HUES6 (cell line): ENCODE data around the gene RGS10.
"Not testable (repeated sequence)": the region's sequence is repeated elsewhere in the genome, so short reads cannot be mapped to it uniquely, and the experiment has no call there.

Source experiments
- H3K27ac ChIP-seq: 2 replicates; pipeline ENCODE4 v1.7.0; 2013; ENCODE audit warnings: low read depth, mild to moderate bottlenecking, low read length, inconsistent platforms
- H3K27me3 ChIP-seq: 2 replicates; pipeline ENCODE4 v1.6.1; 2013; ENCODE audit warnings: low read length; ENCODE audit not compliant: control insufficient read depth, insufficient read depth
- H3K36me3 ChIP-seq: 2 replicates; pipeline ENCODE4 v1.6.1; 2013; ENCODE audit warnings: low read length; ENCODE audit not compliant: control insufficient read depth, insufficient read depth
- H3K4me1 ChIP-seq: 2 replicates; pipeline ENCODE4 v1.6.1; 2013; ENCODE audit warnings: low read length; ENCODE audit not compliant: control insufficient read depth, insufficient read depth
- H3K4me3 ChIP-seq: 2 replicates; pipeline ENCODE4 v1.5.1; 2013; ENCODE audit warnings: low read depth, low read length
- H3K9ac ChIP-seq: one replicate; pipeline ENCODE4 v1.6.1; 2013; ENCODE audit warnings: mild to moderate bottlenecking, low read length
- H3K9me3 ChIP-seq: 2 replicates; pipeline ENCODE4 v1.6.1; 2013; ENCODE audit warnings: low read depth, low read length; ENCODE audit not compliant: control insufficient read depth, insufficient read depth

The RGS10 gene

GRCh38 chr10:119466076-119466475 is 76.4 kb downstream of the RGS10 start:
- H3K27ac ChIP-seq: no peak overlapping the region

GRCh38 chr10:119465085-119465484 is 77.4 kb downstream of the RGS10 start:
- peaks cover 29% of the 10 kb centered on the region for H3K27me3 ChIP-seq

More at GRCh38 chr10:119466076-119466475, 76.4 kb downstream of the RGS10 start:
- Histone ChIP-seq H3K9ac (no peak overlapping the region), H3K27me3 (peaks cover 38% of the 10 kb centered on the region), H3K36me3 (no peaks in the 10 kb centered on the region), H3K4me1 (no peaks in the 10 kb centered on the region), H3K9me3 (peaks cover 7% of the 10 kb centered on the region; the same call in 1 of the 2 replicates), H3K4me3 (no peak overlapping the region)

GRCh38 chr10:119463195-119463594 is 79.3 kb downstream of the RGS10 start:
- not testable (repeated sequence) for H3K9me3 ChIP-seq, H3K4me3 ChIP-seq, H3K9ac ChIP-seq, H3K4me1 ChIP-seq, H3K27ac ChIP-seq, H3K36me3 ChIP-seq
- peaks cover 20% of the 10 kb centered on the region for H3K27me3 ChIP-seq

More at GRCh38 chr10:119465085-119465484, 77.4 kb downstream of the RGS10 start:
- Histone ChIP-seq H3K27ac (no peak overlapping the region), H3K36me3 (no peaks in the 10 kb centered on the region), H3K4me1 (no peaks in the 10 kb centered on the region), H3K4me3 (no peak overlapping the region), H3K9me3 (peaks cover 7% of the 10 kb centered on the region; the same call in 1 of the 2 replicates), H3K9ac (no peak overlapping the region)

GRCh38 chr10:119462773-119463172 is 79.7 kb downstream of the RGS10 start:
- Histone ChIP-seq H3K9me3 (peaks cover 7% of the 10 kb centered on the region; the same call in 1 of the 2 replicates), H3K9ac (no peak overlapping the region), H3K36me3 (no peaks in the 10 kb centered on the region), H3K4me3 (no peak overlapping the region), H3K27me3 (peaks cover 20% of the 10 kb centered on the region), H3K27ac (no peak overlapping the region), H3K4me1 (no peaks in the 10 kb centered on the region)

GRCh38 chr10:119461923-119462322 is 80.6 kb downstream of the RGS10 start:
- peaks cover 19% of the 10 kb centered on the region for H3K27me3 ChIP-seq
- H3K27ac ChIP-seq: no peak overlapping the region
- H3K9me3 ChIP-seq: peaks cover 7% of the 10 kb centered on the region; the same call in 1 of the 2 replicates
- H3K9ac ChIP-seq: no peak overlapping the region
- no peak overlapping the region for H3K4me3 ChIP-seq
- no peaks in the 10 kb centered on the region for H3K4me1 ChIP-seq
- no peaks in the 10 kb centered on the region for H3K36me3 ChIP-seq

- peaks cover 14% of the 10 kb centered on the region for H3K27me3 ChIP-seq
- H3K9ac ChIP-seq: no peak overlapping the region
- H3K36me3 ChIP-seq: no peaks in the 10 kb centered on the region
- H3K4me3 ChIP-seq: no peak overlapping the region
- H3K4me1 ChIP-seq: no peaks in the 10 kb centered on the region
- H3K9me3 ChIP-seq: peaks cover 7% of the 10 kb centered on the region; the same call in 1 of the 2 replicates
- no peak overlapping the region for H3K27ac ChIP-seq
Observed at GRCh38 chr10:119461380-119461779, 81.1 kb downstream of the RGS10 start.

- H3K9ac ChIP-seq: no peak overlapping the region
- no peaks in the 10 kb centered on the region for H3K4me1 ChIP-seq
- H3K36me3 ChIP-seq: no peaks in the 10 kb centered on the region
- peaks cover 7% of the 10 kb centered on the region; the same call in 1 of the 2 replicates for H3K9me3 ChIP-seq
- peaks cover 11% of the 10 kb centered on the region for H3K27me3 ChIP-seq
- no peak overlapping the region for H3K27ac ChIP-seq
- no peak overlapping the region for H3K4me3 ChIP-seq
Observed at GRCh38 chr10:119460369-119461195, 81.9 kb downstream of the RGS10 start.

GRCh38 chr10:119459681-119460340 is 82.7 kb downstream of the RGS10 start:
- no peak overlapping the region for H3K9ac ChIP-seq
- peaks cover 7% of the 10 kb centered on the region; the same call in 1 of the 2 replicates for H3K9me3 ChIP-seq
- no peak overlapping the region for H3K4me3 ChIP-seq
- no peak overlapping the region for H3K27ac ChIP-seq
- no peaks in the 10 kb centered on the region for H3K36me3 ChIP-seq
- H3K27me3 ChIP-seq: 0 out of 2 replicates have a peak, but pooled peaks cover 3% of the 10 kb centered on the region
- H3K4me1 ChIP-seq: no peaks in the 10 kb centered on the region

GRCh38 chr10:119457966-119458766 is 84.4 kb downstream of the RGS10 start:
- Histone ChIP-seq H3K9me3 (peaks cover 5% of the 10 kb centered on the region; the same call in 1 of the 2 replicates), H3K4me1 (peaks cover 5% of the 10 kb centered on the region; the same call in 1 of the 2 replicates), H3K4me3 (no peak overlapping the region), H3K27me3 (0 out of 2 replicates have a peak, but pooled peaks cover 3% of the 10 kb centered on the region), H3K9ac (no peak overlapping the region), H3K36me3 (no peaks in the 10 kb centered on the region), H3K27ac (no peak overlapping the region)

GRCh38 chr10:119456435-119456810 is 86.1 kb downstream of the RGS10 start:
- H3K27ac ChIP-seq: no peak overlapping the region
- no peaks in the 10 kb centered on the region for H3K27me3 ChIP-seq
- H3K9ac ChIP-seq: no peak overlapping the region
- no peaks in the 10 kb centered on the region for H3K9me3 ChIP-seq
- no peaks in the 10 kb centered on the region for H3K36me3 ChIP-seq
- no peak overlapping the region for H3K4me3 ChIP-seq
- H3K4me1 ChIP-seq: peaks cover 5% of the 10 kb centered on the region; the same call in 1 of the 2 replicates
